ENCODE results near the gene IGF2.

GRCh38 chr11:2188745-2189144, 49.6 kb upstream of the IGF2 start:
- TF ChIP-seq CTCF (IDR thresholded peaks at IDR 0.05) (no peak), POLR2A (IDR thresholded peaks at IDR 0.05) (no peak)
